GM13976 (cell line): ENCODE results near the gene SHOX.

ENCODE experiments used
- DNase-seq: peaks from one replicate; pipeline ENCODE4 v3.0.0; 2012; ENCODE audit warnings: low spot score
- CTCF ChIP-seq: IDR thresholded peaks from 2 replicates; pipeline ENCODE4 v1.5.1; 2012; ENCODE audit warnings: borderline replicate concordance, mild to moderate bottlenecking; ENCODE audit not compliant: insufficient read depth; ENCODE audit errors: extremely low read depth, missing control alignments, control extremely low read depth
- in situ Hi-C: fragments of 300-500 bp; cut with MboI; formaldehyde crosslinking; loops from one replicate; pipeline ENCODE4 v1.12.0; 2022; ENCODE audit warnings: low sequenced_read_pairs, mixed read lengths, inconsistent platforms; ENCODE audit not compliant: unreplicated experiment

The SHOX gene

GRCh38 chrX:652341-652741 lies 21.8 kb downstream of the SHOX start:
- in situ Hi-C loops = no loop called here
- TF ChIP-seq CTCF = no peak
- no peak for DNase-seq

GRCh38 chrX:653306-653705 lies 22.7 kb downstream of the SHOX start:
- DNase-seq = no peak
- no peak for TF ChIP-seq CTCF
- in situ Hi-C loops = no loop called here

- TF ChIP-seq CTCF = no peak
- no peak for DNase-seq
- in situ Hi-C loops = no loop called here
Measured at GRCh38 chrX:661154-661553, 30.6 kb downstream of the SHOX start.

- in situ Hi-C loops = no loop called here
- TF ChIP-seq CTCF = no peak
- DNase-seq = no peak
Measured at GRCh38 chrX:662126-662525, 31.5 kb downstream of the SHOX start.

- in situ Hi-C loops = no loop called here
- no peak for DNase-seq
- no peak for TF ChIP-seq CTCF
Measured at GRCh38 chrX:663841-664240, 33.2 kb downstream of the SHOX start.

GRCh38 chrX:666762-667720 lies 36.5 kb downstream of the SHOX start:
- TF ChIP-seq CTCF = no peak
- in situ Hi-C loops = no loop called here
- DNase-seq = no peak
